Memory B cell (primary cell): Measurements from ENCODE around the gene VRK3.

ENCODE experiments used
- ATAC-seq: fragments of 150-1000 bp; cut with Tn5 transposase; 2 replicates; pipeline ENCODE4 v1.10.0; 2021; ENCODE audit warnings: low read depth, mild to moderate bottlenecking, moderate library complexity
- DNase-seq, 2 donors: peaks; one replicate each; pipeline ENCODE4 v3.0.0; 2022; ENCODE audit warnings: low spot score in 2 of 2
- H3K27ac Mint-ChIP-seq: one replicate; pipeline ENCODE4 v1.8.0; 2022; ENCODE audit warnings: mild to moderate bottlenecking, moderate library complexity, mixed read lengths
- H3K27me3 Mint-ChIP-seq: one replicate; pipeline ENCODE4 v1.8.0; 2022; ENCODE audit warnings: mixed read lengths
- H3K36me3 Mint-ChIP-seq: one replicate; pipeline ENCODE4 v1.8.0; 2022; ENCODE audit warnings: mild to moderate bottlenecking, mixed read lengths
- H3K4me1 Mint-ChIP-seq: one replicate; pipeline ENCODE4 v1.8.0; 2022; ENCODE audit warnings: mixed read lengths
- H3K4me3 Mint-ChIP-seq: one replicate; pipeline ENCODE4 v1.8.0; 2022; ENCODE audit warnings: mild to moderate bottlenecking, moderate library complexity, mixed read lengths
- H3K9me3 Mint-ChIP-seq: one replicate; pipeline ENCODE4 v1.8.0; 2022; ENCODE audit warnings: mixed read lengths

VRK3 gene

DNA sequence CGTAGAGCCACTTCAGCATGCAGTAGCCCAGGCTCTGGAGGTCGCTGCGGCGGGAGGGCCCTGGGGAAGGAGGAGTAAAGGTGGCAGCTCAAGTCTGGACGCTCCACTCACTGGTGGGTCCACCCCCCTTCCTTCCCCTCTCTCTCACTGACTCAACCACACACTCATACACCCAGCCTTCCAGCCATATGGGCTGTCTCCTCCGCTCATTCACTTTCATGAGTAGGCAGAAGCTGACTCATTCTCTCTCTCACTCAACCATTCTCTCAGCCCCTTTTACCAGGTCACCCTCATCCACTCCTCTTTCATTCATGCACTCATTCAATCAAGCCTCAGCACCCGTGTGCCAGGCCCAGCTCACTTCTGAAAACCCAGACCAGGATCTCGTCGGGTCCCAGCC is 36.7 kb downstream of the VRK3 start:
- H3K9me3 Mint-ChIP-seq = peaks cover 3% of the 10 kb centered on the region
- DNase-seq (no peak), ATAC-seq (no peak)
- no peaks in the 10 kb centered on the region for H3K27me3 Mint-ChIP-seq
- no peak overlapping the region for H3K27ac Mint-ChIP-seq
- H3K4me1 Mint-ChIP-seq = peaks cover 4% of the 10 kb centered on the region
- peaks cover 37% of the 10 kb centered on the region for H3K36me3 Mint-ChIP-seq
- H3K4me3 Mint-ChIP-seq = no peak overlapping the region

DNA sequence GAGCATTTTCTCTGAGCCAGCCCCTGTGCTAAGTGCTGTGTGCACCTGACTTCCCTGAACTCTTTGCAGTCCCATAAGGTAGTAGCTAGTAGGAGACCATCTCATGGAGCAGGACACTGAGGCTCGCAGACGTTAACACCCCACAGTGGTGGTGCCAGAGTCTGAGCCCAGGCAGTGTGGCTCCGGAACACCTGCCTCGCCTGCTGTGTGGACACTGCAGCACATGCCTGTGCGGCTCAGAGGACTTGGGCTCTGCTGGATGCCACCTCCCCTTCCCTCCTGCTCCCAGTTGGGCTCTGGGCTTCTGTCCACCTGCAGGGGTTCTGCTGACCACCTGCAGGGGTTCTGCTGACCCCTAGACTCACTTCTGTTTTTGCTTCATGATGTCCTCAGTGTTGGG is 37.2 kb downstream of the VRK3 start:
- H3K27ac Mint-ChIP-seq = no peak overlapping the region
- peaks cover 3% of the 10 kb centered on the region for H3K9me3 Mint-ChIP-seq
- DNase-seq = no peak
- peaks cover 36% of the 10 kb centered on the region for H3K36me3 Mint-ChIP-seq
- no peak for ATAC-seq
- H3K27me3 Mint-ChIP-seq = no peaks in the 10 kb centered on the region
- H3K4me3 Mint-ChIP-seq = no peak overlapping the region
- peaks cover 4% of the 10 kb centered on the region for H3K4me1 Mint-ChIP-seq

GRCh38 chr19:49987159-49987698 is 37.9 kb downstream of the VRK3 start:
- ATAC-seq (peak; percentile 82), DNase-seq (peak; percentile 83 to 84)
- Mint-ChIP-seq H3K27me3 (no peaks in the 10 kb centered on the region), H3K4me3 (no peak overlapping the region), H3K36me3 (peaks cover 30% of the 10 kb centered on the region), H3K27ac (peak overlapping the region; percentile 28), H3K4me1 (peaks cover 4% of the 10 kb centered on the region), H3K9me3 (peaks cover 3% of the 10 kb centered on the region)

- ATAC-seq (no peak), DNase-seq (no peak)
- Mint-ChIP-seq H3K27me3 (no peaks in the 10 kb centered on the region), H3K4me3 (no peak overlapping the region), H3K27ac (no peak overlapping the region), H3K9me3 (peaks cover 3% of the 10 kb centered on the region), H3K4me1 (peaks cover 4% of the 10 kb centered on the region), H3K36me3 (peaks cover 27% of the 10 kb centered on the region)
Observed at GRCh38 chr19:49986354-49986753, 38.8 kb downstream of the VRK3 start.

DNA sequence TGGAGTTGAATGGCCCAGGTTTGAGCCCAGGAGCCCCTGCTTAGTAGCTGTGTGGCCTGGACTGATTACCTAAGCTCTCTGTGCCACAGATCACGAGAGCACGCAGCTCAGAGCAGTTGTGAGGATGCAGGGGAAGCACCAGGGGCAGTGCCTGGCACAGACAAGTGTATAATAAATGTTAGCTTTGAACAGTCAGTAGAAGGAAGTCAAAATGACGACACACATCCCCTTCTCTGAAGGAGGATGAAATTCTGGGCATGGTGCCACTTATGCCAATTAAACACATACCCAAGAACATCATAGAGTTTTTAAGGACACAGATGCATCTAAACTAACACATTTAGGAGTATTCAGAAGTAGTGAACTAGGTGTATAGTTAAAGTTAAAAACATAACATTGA is 39.3 kb downstream of the VRK3 start:
- peaks cover 4% of the 10 kb centered on the region for H3K4me1 Mint-ChIP-seq
- peaks cover 3% of the 10 kb centered on the region for H3K9me3 Mint-ChIP-seq
- no peak overlapping the region for H3K4me3 Mint-ChIP-seq
- ATAC-seq (no peak), DNase-seq (no peak)
- no peaks in the 10 kb centered on the region for H3K27me3 Mint-ChIP-seq
- peaks cover 23% of the 10 kb centered on the region for H3K36me3 Mint-ChIP-seq
- H3K27ac Mint-ChIP-seq = no peak overlapping the region

- no peaks in the 10 kb centered on the region for H3K27me3 Mint-ChIP-seq
- H3K9me3 Mint-ChIP-seq = peaks cover 3% of the 10 kb centered on the region
- no peak overlapping the region for H3K27ac Mint-ChIP-seq
- DNase-seq (no peak), ATAC-seq (no peak)
- H3K4me3 Mint-ChIP-seq = no peak overlapping the region
- H3K36me3 Mint-ChIP-seq = peaks cover 22% of the 10 kb centered on the region
- peaks cover 4% of the 10 kb centered on the region for H3K4me1 Mint-ChIP-seq
Observed at GRCh38 chr19:49984491-49984890, 40.7 kb downstream of the VRK3 start.

GRCh38 chr19:49983645-49984229 is 41.4 kb downstream of the VRK3 start:
- peaks cover 4% of the 10 kb centered on the region for H3K4me1 Mint-ChIP-seq
- no peaks in the 10 kb centered on the region for H3K27me3 Mint-ChIP-seq
- ATAC-seq = peak; percentile 74
- H3K27ac Mint-ChIP-seq = no peak overlapping the region
- peak; percentile 74 to 77 for DNase-seq
- peaks cover 3% of the 10 kb centered on the region for H3K9me3 Mint-ChIP-seq
- H3K36me3 Mint-ChIP-seq = peaks cover 18% of the 10 kb centered on the region
- no peak overlapping the region for H3K4me3 Mint-ChIP-seq

DNA sequence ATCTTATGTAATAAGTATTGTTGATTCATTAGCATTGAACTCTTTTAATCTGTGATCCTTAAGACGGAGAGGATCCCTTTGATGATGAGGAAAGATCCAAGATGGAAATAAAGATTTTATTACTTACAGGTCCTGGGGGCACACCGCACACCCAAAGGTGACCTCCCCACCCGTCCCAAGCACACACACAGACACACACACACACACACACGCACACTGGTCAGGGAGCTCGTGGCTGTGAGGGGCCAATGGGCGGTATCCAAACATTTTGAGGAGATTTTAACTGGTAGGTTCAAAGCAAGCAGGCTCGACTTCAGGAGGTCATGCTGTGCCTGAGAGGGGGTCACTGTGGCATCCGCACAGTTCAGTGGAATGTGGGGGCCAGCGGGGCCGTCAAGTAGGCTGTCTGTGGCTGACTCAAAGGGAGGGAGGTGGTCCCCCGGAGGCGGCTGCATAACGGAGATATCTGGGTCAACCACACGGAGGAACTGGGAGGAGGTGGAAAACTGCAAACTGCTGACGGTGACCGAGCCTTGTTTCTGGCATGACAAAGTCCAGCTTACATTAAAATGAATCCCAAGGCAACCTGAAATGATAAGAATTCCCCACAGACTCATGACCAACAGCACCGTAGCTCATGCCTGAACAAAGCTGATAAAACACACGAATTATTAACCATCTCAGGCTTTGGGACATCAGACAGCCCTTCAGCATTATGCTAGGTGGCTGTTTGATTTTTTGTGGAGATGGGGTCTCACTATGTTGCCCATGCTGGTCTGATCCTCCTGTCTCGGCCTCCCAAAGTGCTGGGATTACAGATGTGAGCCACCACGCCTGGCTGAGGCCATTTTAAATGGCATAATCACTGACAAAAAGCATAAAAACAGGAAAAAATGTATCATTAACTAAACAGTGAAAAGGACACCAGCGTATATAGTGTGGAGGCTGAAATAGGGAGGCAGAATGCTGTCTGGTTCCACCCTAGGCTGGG is 43.3 kb downstream of the VRK3 start:
- H3K27me3 Mint-ChIP-seq = no peaks in the 10 kb centered on the region
- H3K4me3 Mint-ChIP-seq = no peak overlapping the region
- H3K9me3 Mint-ChIP-seq = no peaks in the 10 kb centered on the region
- no peak for DNase-seq
- no peak overlapping the region for H3K27ac Mint-ChIP-seq
- ATAC-seq = no peak
- H3K4me1 Mint-ChIP-seq = peaks cover 4% of the 10 kb centered on the region
- H3K36me3 Mint-ChIP-seq = peaks cover 18% of the 10 kb centered on the region

DNA sequence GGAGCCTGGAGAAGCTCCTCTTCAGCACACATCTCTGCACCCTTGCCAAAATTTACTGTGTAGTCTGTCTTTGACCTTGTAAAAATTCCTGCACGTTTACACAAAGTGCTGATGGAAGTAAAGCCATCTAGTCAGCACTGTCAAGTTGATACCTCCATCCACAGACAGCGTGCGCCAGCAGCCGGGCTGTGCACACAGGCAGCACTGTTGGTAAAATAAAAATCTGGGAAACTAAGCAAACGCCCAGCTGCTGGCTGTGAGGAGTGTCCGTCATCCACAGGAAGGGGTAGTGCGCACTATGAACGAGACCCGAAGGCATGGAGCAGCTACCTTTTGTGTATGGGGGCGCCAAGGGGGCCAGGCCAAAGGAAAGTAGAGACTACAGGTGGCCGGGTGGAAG is 46.8 kb downstream of the VRK3 start:
- H3K4me3 Mint-ChIP-seq = no peak overlapping the region
- peaks cover 3% of the 10 kb centered on the region for H3K4me1 Mint-ChIP-seq
- no peak for DNase-seq
- no peak overlapping the region for H3K27ac Mint-ChIP-seq
- peaks cover 23% of the 10 kb centered on the region for H3K36me3 Mint-ChIP-seq
- no peaks in the 10 kb centered on the region for H3K27me3 Mint-ChIP-seq
- no peaks in the 10 kb centered on the region for H3K9me3 Mint-ChIP-seq
- no peak for ATAC-seq

DNA sequence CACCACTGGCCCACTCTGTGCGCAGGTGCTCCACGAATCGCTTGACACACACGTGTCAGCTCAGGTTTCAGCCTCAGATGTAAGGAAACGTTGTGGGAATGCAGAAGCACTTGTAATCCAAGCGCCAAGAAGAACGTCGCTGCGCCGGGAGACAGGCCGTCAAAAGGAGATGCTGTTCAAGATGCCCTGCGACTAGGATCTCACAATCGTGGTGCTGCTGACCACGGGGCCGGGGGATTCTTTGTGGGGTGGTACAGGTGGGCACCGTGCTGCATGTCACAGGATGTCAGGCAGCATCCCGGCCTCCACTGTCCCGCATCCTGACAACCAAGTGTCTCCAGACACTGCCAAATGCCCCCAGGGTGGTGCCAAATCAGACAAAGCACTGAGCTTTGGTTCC is 47.3 kb downstream of the VRK3 start:
- H3K36me3 Mint-ChIP-seq = peaks cover 23% of the 10 kb centered on the region
- no peak overlapping the region for H3K27ac Mint-ChIP-seq
- H3K4me1 Mint-ChIP-seq = peaks cover 3% of the 10 kb centered on the region
- DNase-seq = no peak
- no peaks in the 10 kb centered on the region for H3K27me3 Mint-ChIP-seq
- H3K9me3 Mint-ChIP-seq = no peaks in the 10 kb centered on the region
- no peak for ATAC-seq
- H3K4me3 Mint-ChIP-seq = no peak overlapping the region

- Mint-ChIP-seq H3K27me3 (no peaks in the 10 kb centered on the region), H3K4me3 (no peak overlapping the region), H3K36me3 (peaks cover 23% of the 10 kb centered on the region), H3K4me1 (peaks cover 3% of the 10 kb centered on the region), H3K9me3 (no peaks in the 10 kb centered on the region), H3K27ac (no peak overlapping the region)
- ATAC-seq (no peak), DNase-seq (no peak)
Observed at GRCh38 chr19:49977076-49977475, 48.1 kb downstream of the VRK3 start.

DNA sequence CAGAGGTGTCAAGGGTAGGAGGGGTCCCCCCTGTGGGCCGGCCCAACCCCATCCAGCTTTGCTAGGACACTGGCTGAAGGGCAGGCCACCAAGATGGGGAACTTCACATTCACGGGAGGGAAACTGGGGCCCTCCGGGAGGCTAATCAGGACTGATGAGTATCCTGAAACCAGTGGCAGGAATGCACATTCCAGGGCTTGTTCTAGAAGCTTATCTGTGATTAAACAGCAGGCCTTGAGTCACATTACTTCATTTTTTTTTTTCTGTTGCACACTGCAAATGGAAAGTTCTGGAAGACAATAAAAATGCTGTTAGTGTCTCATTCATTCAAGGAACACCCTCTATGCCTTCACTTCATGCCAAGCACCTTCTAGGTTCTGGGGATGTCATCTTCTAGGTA is 48.7 kb downstream of the VRK3 start:
- DNase-seq (no peak), ATAC-seq (no peak)
- peaks cover 3% of the 10 kb centered on the region for H3K4me1 Mint-ChIP-seq
- peaks cover 23% of the 10 kb centered on the region for H3K36me3 Mint-ChIP-seq
- H3K27me3 Mint-ChIP-seq = no peaks in the 10 kb centered on the region
- H3K27ac Mint-ChIP-seq = no peak overlapping the region
- H3K4me3 Mint-ChIP-seq = no peak overlapping the region
- no peaks in the 10 kb centered on the region for H3K9me3 Mint-ChIP-seq

DNA sequence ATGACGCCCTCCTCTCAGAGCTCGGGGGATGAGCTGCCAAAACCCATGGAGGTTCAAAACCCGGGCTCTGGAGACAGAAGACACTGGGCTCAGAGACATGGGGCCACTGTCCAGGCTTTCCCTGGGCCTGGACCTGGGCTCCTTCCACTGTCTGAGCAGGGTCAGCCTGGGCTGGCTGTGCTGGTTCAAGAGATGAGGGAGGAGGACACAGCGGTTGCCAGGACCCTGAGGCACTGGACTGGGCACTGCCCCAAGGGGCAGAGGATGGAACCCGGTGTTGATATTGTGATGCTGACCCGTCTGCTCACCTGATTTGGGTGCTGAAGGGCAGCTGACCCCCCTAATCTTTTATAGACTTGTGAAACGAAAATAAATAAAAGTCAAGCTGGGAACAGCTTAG is 50.1 kb downstream of the VRK3 start:
- H3K27ac Mint-ChIP-seq = no peak overlapping the region
- peaks cover 23% of the 10 kb centered on the region for H3K36me3 Mint-ChIP-seq
- H3K27me3 Mint-ChIP-seq = no peaks in the 10 kb centered on the region
- no peak overlapping the region for H3K4me3 Mint-ChIP-seq
- ATAC-seq (no peak), DNase-seq (no peak)
- H3K4me1 Mint-ChIP-seq = peaks cover 3% of the 10 kb centered on the region
- H3K9me3 Mint-ChIP-seq = no peaks in the 10 kb centered on the region

DNA sequence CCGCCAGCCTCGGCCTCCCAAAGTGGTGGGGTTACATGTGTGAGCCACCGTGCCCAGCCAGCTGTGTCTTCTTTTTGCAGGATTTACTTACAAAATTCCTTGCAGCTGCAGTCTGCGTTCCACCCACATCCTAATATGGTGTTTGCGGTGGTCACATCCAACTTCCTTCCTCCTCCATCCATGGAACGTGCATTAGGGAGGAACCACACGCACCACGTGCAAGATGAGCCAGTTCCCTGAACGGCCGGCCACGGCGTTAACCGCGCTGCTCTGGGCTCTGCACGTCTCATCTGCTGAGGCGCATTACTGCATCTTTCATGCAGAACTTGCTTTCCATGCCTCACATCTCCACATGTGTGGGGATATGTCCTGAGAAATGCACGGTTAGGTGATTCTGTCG is 51.2 kb downstream of the VRK3 start:
- H3K4me3 Mint-ChIP-seq = no peak overlapping the region
- no peak overlapping the region for H3K27ac Mint-ChIP-seq
- no peaks in the 10 kb centered on the region for H3K27me3 Mint-ChIP-seq
- peaks cover 3% of the 10 kb centered on the region for H3K4me1 Mint-ChIP-seq
- H3K36me3 Mint-ChIP-seq = peaks cover 23% of the 10 kb centered on the region
- DNase-seq = no peak
- ATAC-seq = no peak
- no peaks in the 10 kb centered on the region for H3K9me3 Mint-ChIP-seq
